ENCODE results near the gene BTAF1. TPM values are rescaled to one million over a fixed set of nuclear protein-coding genes. Genes with fewer than 3 reads are reported as not detected.
A peak's percentile ranks its signal among the peaks of the same experiment; 100 is the strongest.
"Not testable (repeated sequence)": the region's sequence is repeated elsewhere in the genome, so short reads cannot be mapped to it uniquely, and the experiment has no call there.

BTAF1 gene
- total RNA-seq, 1 donor from 2014 or later: 24.0 TPM

- no peak for DNase-seq (ENCODE audit: extremely low read depth, low read depth, low spot score)
Measured at GRCh38 chr10:91976317-91977051, 52.9 kb downstream of the BTAF1 start.

GRCh38 chr10:91977491-91977890 is 53.9 kb downstream of the BTAF1 start:
- DNase-seq (ENCODE audit: extremely low read depth, low read depth, low spot score): peak; percentile 10

- no peak for DNase-seq (ENCODE audit: extremely low read depth, low read depth, low spot score)
Measured at GRCh38 chr10:91978585-91978984, 55.0 kb downstream of the BTAF1 start.

GRCh38 chr10:91980319-91980718 is 56.7 kb downstream of the BTAF1 start:
- DNase-seq (ENCODE audit: extremely low read depth, low read depth, low spot score): no peak

- no peak for DNase-seq (ENCODE audit: extremely low read depth, low read depth, low spot score)
Measured at GRCh38 chr10:91983416-91983815, 59.8 kb downstream of the BTAF1 start.

- DNase-seq (ENCODE audit: extremely low read depth, low read depth, low spot score): no peak
Measured at GRCh38 chr10:91987397-91988037, 63.9 kb downstream of the BTAF1 start.

GRCh38 chr10:91992031-91992430 is 68.5 kb downstream of the BTAF1 start:
- no peak for DNase-seq (ENCODE audit: extremely low read depth, low read depth, low spot score)

- no peak for DNase-seq (ENCODE audit: extremely low read depth, low read depth, low spot score)
Measured at GRCh38 chr10:91996266-91996665, 72.7 kb downstream of the BTAF1 start.

- DNase-seq (ENCODE audit: extremely low read depth, low read depth, low spot score): no peak
Measured at GRCh38 chr10:92001581-92001980, 78.0 kb downstream of the BTAF1 start.

GRCh38 chr10:92001995-92002394 is 78.4 kb downstream of the BTAF1 start:
- no peak for DNase-seq (ENCODE audit: extremely low read depth, low read depth, low spot score)

GRCh38 chr10:92003258-92003657 is 79.7 kb downstream of the BTAF1 start:
- no peak for DNase-seq (ENCODE audit: extremely low read depth, low read depth, low spot score)

- no peak for DNase-seq (ENCODE audit: extremely low read depth, low read depth, low spot score)
Measured at GRCh38 chr10:92005978-92006377, 82.4 kb downstream of the BTAF1 start.

- no peak for DNase-seq (ENCODE audit: extremely low read depth, low read depth, low spot score)
Measured at GRCh38 chr10:92009445-92009844, 85.9 kb downstream of the BTAF1 start.

GRCh38 chr10:92010047-92010735 is 86.6 kb downstream of the BTAF1 start:
- DNase-seq (ENCODE audit: extremely low read depth, low read depth, low spot score): no peak

GRCh38 chr10:92011560-92012214 is 88.1 kb downstream of the BTAF1 start:
- peak; percentile 29 for DNase-seq (ENCODE audit: extremely low read depth, low read depth, low spot score)

- DNase-seq (ENCODE audit: extremely low read depth, low read depth, low spot score): no peak
Measured at GRCh38 chr10:92014620-92015019, 91.0 kb downstream of the BTAF1 start.

- DNase-seq (ENCODE audit: extremely low read depth, low read depth, low spot score): no peak
Measured at GRCh38 chr10:92024700-92025099, 101.1 kb downstream of the BTAF1 start.

- DNase-seq (ENCODE audit: extremely low read depth, low read depth, low spot score): not testable (repeated sequence)
Measured at GRCh38 chr10:92025340-92025739, 101.8 kb downstream of the BTAF1 start.

- DNase-seq (ENCODE audit: extremely low read depth, low read depth, low spot score): peak; percentile 10
Measured at GRCh38 chr10:92027141-92027540, 103.6 kb downstream of the BTAF1 start.

- DNase-seq (ENCODE audit: extremely low read depth, low read depth, low spot score): no peak
Measured at GRCh38 chr10:92031580-92031979, 108.0 kb downstream of the BTAF1 start.

GRCh38 chr10:92033070-92033469 is 109.5 kb downstream of the BTAF1 start:
- not testable (repeated sequence) for DNase-seq (ENCODE audit: extremely low read depth, low read depth, low spot score)
